Activated CD4-positive, alpha-beta T cell treated with anti-CD3 and anti-CD28 coated beads for 24 hours (primary cell): Measurements from ENCODE around the gene SPRYD3.
"Not testable (repeated sequence)": the region's sequence is repeated elsewhere in the genome, so short reads cannot be mapped to it uniquely, and the experiment has no call there.

Experiments used
- DNase-seq, 2 donors: peaks; one replicate each; pipeline ENCODE4 v3.0.0-alpha.2; 2020; ENCODE audit warnings: low read depth in 2 of 2

The SPRYD3 gene, protein sequence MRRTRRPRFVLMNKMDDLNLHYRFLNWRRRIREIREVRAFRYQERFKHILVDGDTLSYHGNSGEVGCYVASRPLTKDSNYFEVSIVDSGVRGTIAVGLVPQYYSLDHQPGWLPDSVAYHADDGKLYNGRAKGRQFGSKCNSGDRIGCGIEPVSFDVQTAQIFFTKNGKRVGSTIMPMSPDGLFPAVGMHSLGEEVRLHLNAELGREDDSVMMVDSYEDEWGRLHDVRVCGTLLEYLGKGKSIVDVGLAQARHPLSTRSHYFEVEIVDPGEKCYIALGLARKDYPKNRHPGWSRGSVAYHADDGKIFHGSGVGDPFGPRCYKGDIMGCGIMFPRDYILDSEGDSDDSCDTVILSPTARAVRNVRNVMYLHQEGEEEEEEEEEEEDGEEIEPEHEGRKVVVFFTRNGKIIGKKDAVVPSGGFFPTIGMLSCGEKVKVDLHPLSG

DNA sequence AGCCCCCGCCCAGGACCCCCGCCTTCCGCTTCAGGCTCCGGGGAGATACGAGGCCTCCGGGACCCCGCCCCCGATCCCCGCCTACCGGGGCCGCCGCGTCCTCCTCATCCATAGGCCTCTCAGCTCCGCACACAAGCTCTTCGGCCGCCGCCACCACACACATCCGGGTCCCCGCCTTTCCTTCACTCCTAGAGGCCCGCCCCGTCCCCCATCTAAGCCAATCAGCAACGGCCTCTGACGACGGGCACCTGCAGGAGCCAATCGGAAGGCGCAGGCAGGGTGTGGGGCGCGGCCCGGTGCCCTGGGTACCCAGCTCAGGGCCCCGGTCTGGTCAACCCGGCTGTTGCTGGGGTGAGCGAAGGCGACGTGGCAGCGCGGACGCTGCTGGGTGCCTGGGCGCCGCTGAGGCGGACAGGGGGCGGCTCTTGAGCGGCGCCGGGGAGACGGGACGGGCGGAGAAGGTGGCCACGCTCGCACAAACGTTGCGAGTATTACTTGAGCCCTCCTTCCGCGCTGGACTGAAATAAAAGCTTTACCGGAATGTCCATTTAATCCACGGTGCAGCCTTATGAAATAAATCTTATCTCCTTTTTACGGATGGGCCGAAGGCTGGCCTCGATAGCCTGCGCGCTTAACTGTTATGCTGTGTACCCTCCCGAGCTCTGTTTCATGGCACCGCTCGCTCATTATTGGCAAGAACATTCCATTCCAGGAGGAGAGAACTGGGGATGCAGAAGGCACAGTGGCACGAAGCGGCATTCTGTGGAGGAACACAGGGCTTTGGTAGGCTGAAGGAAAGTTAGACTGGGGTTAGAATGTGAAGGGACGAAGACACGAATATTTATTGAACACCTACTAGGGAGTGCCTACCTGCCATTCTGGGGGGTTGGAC lies at the start of gene SPRYD3:
Gene SPRYD3, minus strand, starts transcription at position 165 of the 892 bp plus-strand sequence. Its CDS starts 57 bp downstream, at position 108.
- peak; percentile 92 to 95 for DNase-seq

DNA sequence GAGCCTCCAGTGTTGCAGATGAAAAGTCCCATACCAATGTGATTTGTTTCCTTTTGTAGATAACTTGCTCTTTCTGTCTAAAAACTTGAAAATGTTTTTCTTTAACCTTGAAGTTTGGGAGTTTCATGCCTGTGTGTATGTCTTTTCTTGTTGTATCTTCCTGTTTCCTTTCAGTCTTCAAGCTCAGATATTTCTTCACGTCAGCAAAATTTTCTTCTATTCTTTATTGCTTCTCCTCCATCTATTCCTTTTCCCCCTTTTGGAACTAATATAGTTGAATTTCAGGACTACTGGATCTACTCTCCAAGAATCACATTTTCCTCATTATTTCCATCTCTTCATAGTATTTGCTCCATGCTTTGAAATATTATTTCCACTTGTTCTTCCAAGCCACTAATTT lies 48.0 kb upstream of the SPRYD3 start:
- no peak for DNase-seq

DNA sequence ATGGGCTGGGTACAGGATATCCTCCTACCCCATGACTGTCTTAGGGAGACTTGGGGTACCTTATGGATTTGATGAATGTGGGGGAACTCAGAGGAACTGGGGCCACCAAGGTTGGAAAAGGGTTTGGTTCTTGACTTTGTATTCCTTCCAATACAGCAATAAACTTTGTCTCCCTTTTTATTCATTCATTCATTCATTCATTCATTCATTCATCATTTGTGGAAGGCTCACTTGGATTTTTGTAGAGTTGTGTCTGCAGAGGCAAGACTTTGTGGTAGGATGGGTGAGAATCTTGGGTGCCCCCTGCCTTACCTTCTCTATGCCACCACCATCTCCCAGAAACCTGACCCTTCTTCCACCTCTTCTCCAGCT lies 45.1 kb upstream of the SPRYD3 start:
- no peak for DNase-seq

DNA sequence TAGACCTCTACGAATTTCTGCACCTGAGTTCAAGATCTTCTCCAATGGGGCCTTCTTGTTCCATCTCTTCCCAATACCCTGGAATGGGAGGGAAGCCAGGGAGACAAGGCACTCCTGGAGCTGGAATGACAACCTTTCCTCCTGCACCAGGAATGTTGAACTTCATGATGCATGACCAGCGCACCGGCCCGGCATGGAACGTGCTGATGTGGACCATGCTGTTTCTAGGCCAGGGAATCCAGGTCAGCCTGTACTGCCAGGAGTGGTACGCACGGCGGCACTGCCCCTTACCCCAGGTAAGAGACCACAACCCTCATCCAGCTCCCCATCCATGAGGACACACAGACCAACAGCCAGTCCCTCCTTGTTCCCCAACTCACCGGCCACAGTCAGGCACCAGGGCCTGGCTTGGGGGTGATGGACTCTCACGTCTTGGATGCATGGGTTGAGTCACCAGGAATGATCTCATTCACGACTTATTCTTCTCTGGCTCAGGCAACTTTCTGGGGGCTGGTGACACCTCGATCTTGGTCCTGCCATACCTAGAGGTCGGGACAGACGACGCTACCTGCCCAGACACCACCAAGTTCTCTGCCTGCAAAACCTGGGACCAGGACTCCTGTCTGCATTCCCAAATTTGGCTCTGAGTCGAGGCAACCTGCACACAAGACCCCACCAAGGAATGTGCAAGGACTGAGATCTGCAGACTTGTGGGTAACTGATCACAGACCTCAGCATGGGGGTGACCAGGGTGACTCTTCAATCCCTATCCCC lies 44.6 kb upstream of the SPRYD3 start:
- DNase-seq: no peak

DNA sequence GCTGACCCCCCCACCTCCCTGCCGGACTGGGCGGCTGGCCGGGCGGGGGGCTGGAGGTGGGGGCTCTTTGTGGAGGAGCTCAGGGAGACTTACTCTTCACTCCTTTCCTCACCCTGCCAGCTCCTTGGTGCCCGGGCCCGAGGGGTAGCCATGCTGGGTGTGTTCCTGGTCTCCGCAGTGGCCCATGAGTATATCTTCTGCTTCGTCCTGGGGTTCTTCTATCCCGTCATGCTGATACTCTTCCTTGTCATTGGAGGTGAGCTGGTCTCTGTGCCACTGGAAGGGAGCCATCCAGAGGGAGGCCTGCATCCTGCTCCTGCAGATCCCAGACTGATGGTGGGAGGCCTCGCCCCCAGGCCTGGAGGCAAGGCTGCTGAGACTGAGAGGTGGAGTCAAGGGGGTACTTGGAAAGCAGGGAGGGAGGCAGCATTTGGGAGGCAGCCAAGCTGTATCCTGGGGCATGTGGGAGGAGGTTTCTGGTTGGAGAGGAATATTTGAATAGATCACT lies 43.8 kb upstream of the SPRYD3 start:
- no peak for DNase-seq

DNA sequence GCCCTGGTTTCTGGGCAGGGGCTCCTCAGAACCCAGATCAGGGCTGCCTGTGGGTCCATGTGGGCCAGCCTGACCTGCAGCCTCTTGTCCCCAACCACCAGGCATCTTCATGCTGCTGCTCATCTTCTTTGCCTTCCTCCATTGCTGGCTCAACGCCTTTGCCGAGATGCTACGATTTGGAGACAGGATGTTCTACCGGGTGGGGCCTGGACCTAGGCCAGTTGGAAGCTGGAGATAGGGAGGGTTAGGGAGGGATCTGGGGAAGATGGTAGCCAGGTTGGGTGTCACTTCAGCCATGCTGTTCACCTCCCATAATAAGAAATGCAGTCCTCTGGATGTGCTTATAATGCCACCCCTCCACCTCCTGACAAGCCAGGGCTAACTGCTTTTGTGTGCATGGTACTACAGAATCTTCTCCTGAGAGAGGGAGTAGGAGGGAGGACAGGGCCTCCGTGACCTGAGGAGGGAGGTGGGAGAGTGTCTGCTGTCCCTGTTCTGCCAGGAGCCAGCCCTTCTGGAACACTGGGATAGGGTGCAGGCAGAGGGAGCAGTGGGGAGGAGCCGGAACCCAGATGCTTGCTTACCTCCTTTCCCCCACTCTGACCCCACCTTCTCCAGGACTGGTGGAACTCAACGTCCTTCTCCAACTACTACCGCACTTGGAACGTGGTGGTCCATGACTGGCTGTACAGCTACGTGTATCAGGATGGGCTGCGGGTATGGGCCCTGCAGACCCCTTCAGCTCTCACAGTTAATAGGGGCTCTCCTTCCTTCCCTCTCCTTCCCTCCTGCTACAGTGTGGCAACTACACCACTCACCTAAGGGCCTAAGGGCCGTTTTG lies 41.7 kb upstream of the SPRYD3 start:
- DNase-seq: no peak

DNA sequence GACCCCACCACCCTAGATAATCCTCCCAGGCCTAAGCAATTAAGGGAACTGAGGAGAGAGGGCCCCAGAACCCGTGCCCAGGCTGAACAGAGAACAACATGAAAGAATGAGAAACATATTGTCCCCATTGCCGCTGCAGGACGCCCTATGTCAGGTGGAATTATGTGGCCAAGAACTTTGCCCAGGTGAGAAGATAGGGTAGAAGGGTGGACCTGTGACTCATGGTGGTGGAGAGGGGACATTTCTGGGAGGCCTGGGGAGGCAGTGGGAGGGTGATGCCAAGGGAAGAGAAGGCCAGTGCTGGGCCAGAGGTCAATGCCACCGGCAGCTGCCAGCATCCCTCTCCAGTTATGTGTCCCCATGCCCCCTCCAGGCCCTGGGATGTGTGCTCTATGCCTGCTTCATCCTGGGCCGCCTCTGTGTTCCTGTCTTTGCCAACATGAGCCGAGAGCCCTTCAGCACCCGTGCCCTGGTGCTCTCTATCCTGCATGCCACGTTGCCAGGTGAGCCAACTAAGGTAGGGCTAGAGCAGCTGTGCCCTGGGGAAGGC lies 39.6 kb upstream of the SPRYD3 start:
- no peak for DNase-seq

DNA sequence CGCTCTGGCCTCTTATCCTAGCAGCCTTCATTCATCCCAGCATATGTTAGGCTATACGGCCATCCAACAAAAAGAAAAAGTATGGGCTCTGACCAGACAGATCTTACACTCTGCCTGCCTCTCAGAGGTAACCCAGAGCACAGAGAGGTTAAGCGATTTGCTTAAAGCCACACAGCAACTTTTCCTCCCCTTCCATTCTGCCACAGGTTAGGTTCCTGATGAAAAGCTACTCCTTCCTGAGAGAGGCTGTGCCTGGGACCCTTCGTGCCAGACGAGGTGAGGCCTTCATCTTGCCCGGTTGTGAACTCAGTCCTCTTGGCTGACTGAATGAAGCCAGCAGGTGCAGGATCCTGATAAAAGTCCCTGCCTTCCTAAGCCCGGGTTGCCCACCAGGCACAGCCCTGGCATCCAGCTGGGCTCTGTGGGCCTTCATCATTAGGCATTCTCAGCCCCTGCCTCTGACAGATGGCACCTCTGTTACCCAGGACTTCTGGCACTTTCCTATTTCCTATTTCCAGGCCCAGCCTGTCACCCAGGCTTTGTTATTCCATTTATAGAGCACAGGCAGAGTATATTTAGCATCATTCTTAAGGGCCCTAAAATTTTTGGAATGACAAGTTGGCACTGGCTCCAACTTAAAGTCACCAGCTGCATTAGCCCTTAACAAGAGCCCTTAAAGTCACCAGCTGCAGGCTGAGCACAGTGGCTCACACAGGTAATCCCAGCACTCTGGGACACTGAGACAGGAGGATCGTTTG lies 36.9 kb upstream of the SPRYD3 start:
- DNase-seq: no peak

DNA sequence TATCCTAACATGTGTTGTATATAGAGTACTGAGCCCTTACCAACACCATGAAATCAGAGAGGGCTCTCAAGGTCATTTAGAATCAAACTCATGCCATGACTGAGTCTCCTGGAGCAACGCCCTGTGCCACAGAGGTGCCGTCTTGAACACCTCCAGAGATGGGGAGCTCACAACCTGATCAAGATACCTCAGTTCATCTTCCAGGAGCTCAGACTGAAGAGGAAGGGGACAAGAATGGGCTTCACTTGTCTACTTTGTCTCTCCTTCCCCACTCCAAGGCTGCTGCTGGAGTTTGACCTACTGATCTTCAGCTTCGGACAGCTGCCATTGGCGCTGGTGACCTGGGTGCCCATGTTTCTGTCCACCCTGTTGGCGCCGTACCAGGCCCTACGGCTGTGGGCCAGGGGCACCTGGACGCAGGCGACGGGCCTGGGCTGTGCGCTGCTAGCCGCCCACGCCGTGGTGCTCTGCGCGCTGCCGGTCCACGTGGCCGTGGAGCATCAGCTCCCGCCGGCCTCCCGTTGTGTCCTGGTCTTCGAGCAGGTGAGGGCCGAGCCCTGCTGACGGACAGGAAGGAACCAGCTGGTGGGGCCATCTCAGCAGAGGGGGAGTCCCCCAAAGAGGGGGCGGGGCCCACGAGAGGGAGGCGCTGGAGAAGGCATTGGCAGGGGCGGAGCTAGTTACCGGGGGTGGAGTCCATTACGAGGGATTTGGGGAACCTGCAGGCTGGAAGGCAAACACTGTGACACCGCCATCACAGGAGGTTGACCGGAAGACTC lies 36.1 kb upstream of the SPRYD3 start:
- no peak for DNase-seq

DNA sequence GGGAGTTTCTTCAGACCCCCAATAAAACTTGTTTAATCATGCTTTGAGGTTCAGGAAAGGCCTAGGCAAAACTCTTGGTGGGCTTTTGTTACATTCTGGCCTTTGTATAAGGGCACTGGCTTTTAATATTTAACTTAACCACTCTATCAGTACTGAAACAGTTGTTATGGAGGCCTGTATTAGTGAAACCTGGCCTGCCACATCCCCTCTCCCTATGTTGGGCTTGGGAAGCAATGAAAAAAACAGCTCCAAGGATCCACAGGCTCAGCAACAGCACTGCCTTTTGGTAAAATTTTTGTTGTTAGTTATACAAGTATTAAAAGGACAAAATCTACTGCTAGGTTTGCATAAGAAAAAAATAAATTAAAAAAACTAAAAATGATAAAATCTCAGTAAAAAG lies 34.8 kb upstream of the SPRYD3 start:
- DNase-seq: no peak

DNA sequence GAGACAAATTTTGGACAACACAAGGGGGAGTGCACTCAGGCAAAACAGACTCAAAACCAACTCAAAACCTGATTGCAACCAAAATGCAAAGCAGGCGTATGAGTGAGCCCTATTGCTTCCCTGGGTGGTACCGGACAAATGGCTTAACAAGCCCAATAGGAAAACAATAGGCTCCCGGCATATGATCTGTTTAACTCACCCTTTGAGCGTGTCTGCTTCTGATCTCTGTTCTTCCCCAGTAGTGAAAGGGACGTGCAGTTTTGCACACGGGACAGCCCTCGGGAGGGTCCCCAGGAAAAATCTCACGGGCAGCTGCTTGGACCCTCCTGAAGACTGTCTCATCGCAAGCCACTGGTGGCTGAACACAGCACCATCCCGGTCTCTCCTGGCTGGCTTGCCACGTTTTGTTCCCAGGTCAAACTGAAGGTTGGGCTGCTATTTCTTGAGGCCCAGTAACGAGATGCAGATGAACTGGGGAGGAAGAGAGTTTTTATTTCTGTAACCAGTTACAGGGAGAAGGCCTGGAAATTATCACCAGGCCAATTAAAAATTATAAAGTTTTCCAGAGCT lies 34.0 kb upstream of the SPRYD3 start:
- no peak for DNase-seq

DNA sequence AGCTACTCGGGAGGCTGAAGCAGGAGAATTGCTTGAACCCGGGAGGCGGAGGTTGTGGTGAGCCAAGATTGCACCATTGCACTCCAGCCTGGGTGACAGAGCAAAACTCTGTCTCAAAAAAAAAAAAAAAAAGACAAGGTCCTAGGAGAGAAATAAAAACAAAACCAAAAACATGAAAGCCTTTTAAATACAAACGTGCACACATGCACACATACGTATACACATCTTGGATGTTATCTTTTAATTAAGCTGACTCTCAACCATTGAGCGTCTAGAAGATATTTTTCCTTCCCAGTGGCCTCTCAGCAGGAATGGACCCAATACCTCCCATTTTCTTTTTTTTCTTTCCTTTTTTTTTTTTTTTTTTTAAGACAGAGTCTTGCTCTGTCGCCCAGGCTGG lies 33.2 kb upstream of the SPRYD3 start:
- not testable (repeated sequence) for DNase-seq

DNA sequence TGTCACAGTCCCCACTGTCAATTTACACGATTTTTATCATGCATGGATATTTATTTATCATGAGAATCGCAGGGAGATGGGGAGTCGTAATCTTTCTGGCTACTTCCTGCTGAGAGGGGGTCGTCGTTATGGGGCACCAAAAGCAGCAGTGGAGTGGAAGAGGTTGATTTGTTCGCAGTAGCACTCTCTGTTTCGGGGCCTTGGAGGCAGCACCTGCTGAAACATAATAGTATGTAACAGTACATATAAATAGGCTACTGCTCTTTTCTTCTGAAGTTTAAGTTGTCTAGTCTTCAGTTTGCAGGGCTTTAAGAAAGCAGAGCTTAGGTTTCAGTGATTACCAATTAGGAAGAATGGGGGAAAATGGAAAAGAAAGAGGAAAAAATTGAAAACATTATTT lies 27.9 kb upstream of the SPRYD3 start:
- no peak for DNase-seq

DNA sequence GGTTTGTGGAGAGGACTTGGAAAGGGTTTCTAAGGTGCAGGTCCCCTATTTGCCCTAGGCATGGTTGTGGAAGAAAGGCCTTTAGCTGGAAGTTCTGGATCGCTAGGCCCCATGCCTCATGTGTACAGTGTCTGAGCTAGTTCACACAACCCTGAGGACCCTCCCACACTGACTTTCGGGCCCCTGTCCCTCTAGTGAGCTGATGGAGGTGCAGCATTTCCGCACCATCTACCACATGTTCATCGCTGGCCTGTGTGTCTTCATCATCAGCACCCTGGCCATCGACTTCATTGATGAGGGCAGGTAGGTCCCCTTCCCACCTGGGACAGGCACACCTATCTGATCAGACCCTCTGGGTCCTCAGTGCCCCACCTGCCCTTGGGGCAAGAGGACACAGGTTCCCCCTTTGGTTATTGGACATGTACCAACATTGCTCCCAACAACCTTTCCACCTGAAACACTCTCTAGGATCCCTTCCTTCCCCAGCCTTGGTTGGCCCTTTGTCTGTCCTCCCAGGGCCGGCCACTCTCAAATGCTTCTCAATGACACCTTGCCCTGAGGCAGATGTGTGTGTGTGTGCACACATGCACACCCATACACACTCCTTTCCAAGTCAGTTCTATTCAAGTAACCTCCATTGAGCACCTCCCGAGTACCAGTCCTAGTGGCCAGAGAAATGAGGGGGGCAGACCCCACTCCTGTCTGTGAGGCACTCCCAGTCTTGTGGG lies 26.7 kb upstream of the SPRYD3 start:
- no peak for DNase-seq

DNA sequence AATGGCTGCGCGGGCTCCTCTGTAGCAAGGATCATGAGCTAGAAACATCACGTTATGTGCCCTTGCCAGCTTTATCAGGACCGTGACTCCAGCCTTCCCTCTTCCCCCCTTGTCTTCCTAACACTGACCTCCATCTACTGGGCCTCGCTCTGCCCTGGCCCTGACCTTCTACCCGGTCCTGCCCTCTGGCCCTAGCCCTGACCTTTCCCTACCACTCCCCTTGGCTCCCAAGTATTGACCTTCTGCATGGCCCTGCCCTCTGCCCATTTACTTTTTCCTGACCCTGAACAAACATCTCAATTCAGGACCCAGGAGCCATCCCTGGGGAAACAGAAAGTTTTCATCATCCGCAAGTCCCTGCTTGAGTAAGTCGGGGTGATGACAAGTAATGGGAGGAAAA lies 26.1 kb upstream of the SPRYD3 start:
- no peak for DNase-seq

DNA sequence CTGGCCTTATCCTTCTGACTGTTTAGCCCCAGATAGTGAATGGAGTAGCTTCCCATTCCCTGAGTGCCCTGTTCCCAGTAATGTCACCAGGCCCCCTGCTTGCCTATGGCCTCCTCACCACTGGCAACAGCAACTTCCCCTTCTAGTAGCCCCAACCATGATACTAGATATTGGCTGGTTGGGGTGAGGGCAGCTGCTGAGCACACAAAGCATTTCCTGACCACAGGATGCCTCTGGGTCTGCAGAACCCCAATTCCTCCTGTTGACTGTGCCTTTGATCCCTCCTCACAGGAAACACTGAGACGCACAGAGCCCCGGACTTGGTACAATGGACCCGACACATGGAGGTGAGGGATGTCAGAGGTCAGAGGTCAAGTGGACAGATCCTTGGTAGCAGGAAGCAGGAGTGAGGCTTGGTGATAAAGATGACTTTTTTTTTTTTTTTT lies 24.7 kb upstream of the SPRYD3 start:
- DNase-seq: no peak

DNA sequence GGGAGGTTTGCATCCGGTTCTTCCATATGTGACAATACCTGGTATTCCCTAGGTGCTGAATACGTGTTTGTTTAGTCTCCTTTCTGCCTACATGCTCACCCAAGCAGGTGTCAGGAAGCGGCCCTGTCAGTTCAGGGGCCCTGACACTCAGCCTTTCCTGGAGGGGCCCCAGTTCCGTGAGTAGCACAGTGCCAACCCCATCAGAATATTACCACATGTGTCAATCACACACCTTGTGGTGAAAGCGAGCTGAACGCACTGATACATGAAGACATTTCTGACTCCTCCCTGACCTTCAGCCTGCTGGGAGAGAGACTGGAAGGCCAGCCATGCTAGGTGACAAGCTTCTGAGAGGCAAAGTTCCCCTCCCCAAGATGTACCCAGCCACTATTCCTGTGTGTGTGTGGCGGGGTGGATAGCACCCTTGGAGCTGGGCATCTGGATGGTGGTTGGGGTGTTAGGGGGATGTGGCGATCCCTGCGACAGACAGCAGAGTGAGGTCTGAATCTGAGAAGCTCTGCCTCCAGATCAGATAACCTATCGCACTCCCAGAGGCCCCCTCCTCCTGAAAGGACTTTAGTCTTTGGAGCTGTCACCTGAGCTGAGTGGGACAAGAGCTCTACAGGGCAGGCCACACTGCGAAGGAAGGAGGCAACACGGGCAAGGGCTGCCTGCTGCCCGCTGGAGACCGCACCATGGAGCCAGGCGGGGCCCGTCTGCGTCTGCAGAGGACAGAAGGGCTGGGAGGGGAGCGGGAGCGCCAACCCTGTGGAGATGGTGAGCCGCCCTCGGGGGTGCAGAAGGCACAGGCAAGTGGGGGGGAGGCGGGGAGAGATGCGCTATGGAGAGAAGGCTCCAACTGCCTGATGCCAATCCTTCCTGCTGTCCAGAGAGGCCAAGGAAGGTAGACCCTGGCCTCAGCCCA lies 24.0 kb upstream of the SPRYD3 start, which contains the start of gene SOAT2:
Gene SOAT2, plus strand, starts transcription at position 604 of the 925 bp plus-strand sequence. Its CDS starts 92 bp downstream, at position 696.
- peak in 1 of 2 donors; percentile 10 for DNase-seq
